ENCODE measurements around the gene WASHC1. TPM values are rescaled to one million over a fixed set of nuclear protein-coding genes. Genes with fewer than 3 reads are reported as not detected.

Gene WASHC1
- total RNA-seq, 3 donors from 2014 or later, result 18.4 to 33.8 (median 21.7) TPM

Other genes with a start within 250 kb of the WASHC1 start
- gene FOXD4, start 89.0 kb upstream of the WASHC1 start, total RNA-seq, result under 1 TPM; 0.19 to 0.22 (median 0.20) TPM
- gene ZNG1A, start 149.6 kb upstream of the WASHC1 start, total RNA-seq, result 10 to 100 TPM; 25.2 to 36.0 (median 33.3) TPM
- gene DOCK8, start 185.4 kb upstream of the WASHC1 start, total RNA-seq, result 10 to 100 TPM; 13.5 to 16.6 (median 15.7) TPM